HL-60 (cell line): ENCODE data around the gene MCF2L2.

Source experiments
- GABPA ChIP-seq: IDR thresholded peaks from 2 replicates; pipeline ENCODE4 v1.6.1; 2012; ENCODE audit warnings: low read depth
- POLR2AphosphoS5 ChIP-seq: IDR thresholded peaks from 2 replicates; pipeline ENCODE4 v1.6.1; 2012; ENCODE audit warnings: low read depth
- SPI1 ChIP-seq: IDR thresholded peaks from 2 replicates; pipeline ENCODE4 v1.6.1; 2012; ENCODE audit warnings: low read depth, mild to moderate bottlenecking, borderline replicate concordance
- TF ChIP-seq, protein P1 (sequence below): IDR thresholded peaks from one replicate; pipeline ENCODE4 v1.5.1; 2011; ENCODE audit warnings: low read length, control low read depth, inconsistent platforms; ENCODE audit not compliant: insufficient read depth

DNA sequence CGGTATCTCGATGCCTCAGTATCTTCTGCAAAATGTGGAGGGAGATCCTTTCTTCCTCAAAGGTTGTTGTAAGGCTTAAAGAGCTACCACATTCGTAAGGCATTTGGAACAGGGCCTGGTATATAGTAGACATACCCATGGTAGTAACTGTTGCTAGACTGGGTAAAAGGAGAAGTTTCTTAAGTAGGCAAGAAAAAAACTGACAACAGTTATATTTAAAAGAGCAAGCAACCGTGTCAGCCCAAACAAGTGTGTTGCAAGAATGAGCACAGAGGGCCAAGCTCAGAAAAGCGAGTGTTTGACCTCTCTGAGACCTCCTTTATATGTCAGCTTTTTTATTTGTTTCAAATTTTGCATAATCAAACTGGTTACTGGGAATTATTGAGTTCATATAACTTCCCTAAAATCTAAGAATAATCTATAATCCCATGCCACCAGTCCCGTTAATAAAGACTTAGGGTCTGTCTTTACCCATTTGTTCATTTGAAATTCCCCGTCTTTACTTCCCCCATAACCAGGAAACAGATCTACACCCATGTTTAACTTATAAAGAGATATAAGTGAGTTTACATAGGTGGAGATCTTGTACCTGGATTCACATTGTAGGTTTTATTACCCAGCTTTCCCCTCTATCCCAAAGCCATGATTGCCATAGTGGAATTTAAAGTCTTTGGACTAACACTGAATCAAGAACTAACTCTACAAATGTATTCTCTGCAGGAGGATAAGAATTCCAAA is 168.1 kb downstream of the MCF2L2 start:
- TF ChIP-seq, protein P1, sequence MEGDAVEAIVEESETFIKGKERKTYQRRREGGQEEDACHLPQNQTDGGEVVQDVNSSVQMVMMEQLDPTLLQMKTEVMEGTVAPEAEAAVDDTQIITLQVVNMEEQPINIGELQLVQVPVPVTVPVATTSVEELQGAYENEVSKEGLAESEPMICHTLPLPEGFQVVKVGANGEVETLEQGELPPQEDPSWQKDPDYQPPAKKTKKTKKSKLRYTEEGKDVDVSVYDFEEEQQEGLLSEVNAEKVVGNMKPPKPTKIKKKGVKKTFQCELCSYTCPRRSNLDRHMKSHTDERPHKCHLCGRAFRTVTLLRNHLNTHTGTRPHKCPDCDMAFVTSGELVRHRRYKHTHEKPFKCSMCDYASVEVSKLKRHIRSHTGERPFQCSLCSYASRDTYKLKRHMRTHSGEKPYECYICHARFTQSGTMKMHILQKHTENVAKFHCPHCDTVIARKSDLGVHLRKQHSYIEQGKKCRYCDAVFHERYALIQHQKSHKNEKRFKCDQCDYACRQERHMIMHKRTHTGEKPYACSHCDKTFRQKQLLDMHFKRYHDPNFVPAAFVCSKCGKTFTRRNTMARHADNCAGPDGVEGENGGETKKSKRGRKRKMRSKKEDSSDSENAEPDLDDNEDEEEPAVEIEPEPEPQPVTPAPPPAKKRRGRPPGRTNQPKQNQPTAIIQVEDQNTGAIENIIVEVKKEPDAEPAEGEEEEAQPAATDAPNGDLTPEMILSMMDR = no peak
- no peak for TF ChIP-seq GABPA
- TF ChIP-seq SPI1 = no peak
- no peak for TF ChIP-seq POLR2AphosphoS5
